DMS79 treated with DMSO at 0.1 percent for 48 hours (cell line): ENCODE results near the gene TOLLIP.
"Not testable (repeated sequence)": the region's sequence is repeated elsewhere in the genome, so short reads cannot be mapped to it uniquely, and the experiment has no call there.

Experiments
- DNase-seq: peaks from one replicate; lab custom pipeline; 2025; lab: John Stamatoyannopoulos, UW

Gene TOLLIP

GRCh38 chr11:1245717-1246116 is 63.7 kb downstream of the TOLLIP start:
- not testable (repeated sequence) for DNase-seq

GRCh38 chr11:1244557-1244956 is 64.9 kb downstream of the TOLLIP start:
- DNase-seq: not testable (repeated sequence)

GRCh38 chr11:1243521-1243920 is 65.9 kb downstream of the TOLLIP start:
- not testable (repeated sequence) for DNase-seq

GRCh38 chr11:1242751-1243150 is 66.7 kb downstream of the TOLLIP start:
- DNase-seq: not testable (repeated sequence)

- DNase-seq: no peak
Observed at GRCh38 chr11:1242289-1242688, 67.1 kb downstream of the TOLLIP start.

GRCh38 chr11:1241706-1242105 is 67.7 kb downstream of the TOLLIP start:
- DNase-seq: no peak

GRCh38 chr11:1240771-1241170 is 68.7 kb downstream of the TOLLIP start:
- DNase-seq: no peak

GRCh38 chr11:1239596-1240205 is 69.7 kb downstream of the TOLLIP start:
- DNase-seq: no peak

GRCh38 chr11:1238767-1239595 is 70.5 kb downstream of the TOLLIP start:
- no peak for DNase-seq

GRCh38 chr11:1237851-1238250 is 71.6 kb downstream of the TOLLIP start:
- DNase-seq: no peak

GRCh38 chr11:1237128-1237580 is 72.3 kb downstream of the TOLLIP start:
- DNase-seq: no peak

- no peak for DNase-seq
Observed at GRCh38 chr11:1236316-1237127, 72.9 kb downstream of the TOLLIP start.

GRCh38 chr11:1235901-1236315 is 73.5 kb downstream of the TOLLIP start:
- no peak for DNase-seq

- no peak for DNase-seq
Observed at GRCh38 chr11:1235306-1235900, 74.0 kb downstream of the TOLLIP start.

- DNase-seq: no peak
Observed at GRCh38 chr11:1234771-1235305, 74.6 kb downstream of the TOLLIP start.

- no peak for DNase-seq
Observed at GRCh38 chr11:1234054-1234720, 75.2 kb downstream of the TOLLIP start.

GRCh38 chr11:1233351-1234053 is 75.9 kb downstream of the TOLLIP start:
- DNase-seq: no peak

- no peak for DNase-seq
Observed at GRCh38 chr11:1232883-1233321, 76.5 kb downstream of the TOLLIP start.

- DNase-seq: no peak
Observed at GRCh38 chr11:1232021-1232882, 77.2 kb downstream of the TOLLIP start.
